HepG2 (cell line): ENCODE results near the gene USP28. TPM values are rescaled to one million over a fixed set of nuclear protein-coding genes. Genes with fewer than 3 reads are reported as not detected.

Source experiments
- ATAC-seq: fragments of 200-7000 bp; cut with Tn5 transposase; 3 replicates; pipeline ENCODE4 v1.9.1; 2020; ENCODE audit warnings: mild to moderate bottlenecking, moderate library complexity
- BruUV-seq: library from RNA; stranded (reverse); fragments of 400-500 nt; replicated peaks from 2 replicates; lab custom pipeline; 2021; lab: Mats Ljungman, UMichigan
- CTCF ChIA-PET: fragments of 300-600 bp; formaldehyde crosslinking; extraction: SDS; loops from one replicate; lab custom pipeline; 2021; ENCODE audit warnings: low total read pairs, inconsistent platforms, low intra/inter-chr PET ratio; lab: Yijun Ruan, JAX
- POLR2A ChIA-PET: fragments of 350-600 bp; sonication (Branson Sonifier 250); formaldehyde crosslinking; loops from one replicate; lab custom pipeline; 2020; ENCODE audit warnings: antibody characterized with exemption, inconsistent platforms; lab: Yijun Ruan, JAX
- DNase-seq: peaks from one replicate; pipeline ENCODE4 v3.0.0-alpha.2; 2015; ENCODE audit warnings: low spot score
- FAIRE-seq: peaks from 3 replicates; lab custom pipeline; 2011; peaks lifted over from hg19 to GRCh38; lab: Jason Lieb, UNC
- H2AFZ ChIP-seq: one replicate; pipeline ENCODE4 v1.6.1; 2011; ENCODE audit warnings: low read length, inconsistent platforms
- H3K27ac ChIP-seq: fragments of 300-600 bp; 3 replicates; pipeline ENCODE4 v1.8.0; 2011; ENCODE audit warnings: mixed run types, mild to moderate bottlenecking, mixed read lengths, low read length, inconsistent platforms; ENCODE audit not compliant: insufficient read depth; ENCODE audit errors: extremely low read length
- H3K27me3 ChIP-seq, 2 experiments: fragments of 200-600 bp in 1 of 2; 2 replicates in 1 of 2; 3 replicates in 1 of 2; pipeline versions ENCODE4 v1.6.0 to v1.8.0; 2011; ENCODE audit warnings: low read length in 2 of 2, mild to moderate bottlenecking in 2 of 2, moderate library complexity in 2 of 2, inconsistent platforms in 1 of 2; ENCODE audit not compliant: insufficient read depth in 2 of 2, control insufficient read depth in 1 of 2
- H3K36me3 ChIP-seq, 2 experiments: fragments of 200-600 bp in 1 of 2; replicated peaks in 1 of 2; 2 replicates in 1 of 2; 3 replicates in 1 of 2; pipeline versions ENCODE4 v1.5.1 to v1.8.0; 2011; ENCODE audit warnings: low read length in 2 of 2, inconsistent platforms in 1 of 2; ENCODE audit not compliant: insufficient read depth in 2 of 2, control insufficient read depth in 1 of 2
- H3K4me1 ChIP-seq: 2 replicates; pipeline ENCODE4 v1.5.1; 2012; ENCODE audit warnings: low read length, inconsistent platforms; ENCODE audit not compliant: insufficient read depth
- H3K4me2 ChIP-seq: 2 replicates; pipeline ENCODE4 v1.6.0; 2011; ENCODE audit warnings: low read depth, low read length, inconsistent platforms
- H3K4me3 ChIP-seq, 3 experiments: fragments of 200-600 bp in 1 of 3; sonication (generic), shearing (Covaris generic) in 1 of 3; replicated peaks in 1 of 3; 2 replicates each; pipeline ENCODE4 v1.5.1; 2011 to 2016; ENCODE audit warnings: low read length in 3 of 3, inconsistent platforms in 2 of 3, low read depth in 2 of 3, mild to moderate bottlenecking in 2 of 3, control low read depth in 1 of 3, mixed read lengths in 1 of 3; ENCODE audit not compliant: insufficient read depth in 1 of 3
- H3K79me2 ChIP-seq: one replicate; pipeline ENCODE4 v1.6.1; 2011; ENCODE audit warnings: low read length, inconsistent platforms; ENCODE audit not compliant: insufficient read depth
- H3K9ac ChIP-seq: 2 replicates; pipeline ENCODE4 v1.6.0; 2011; ENCODE audit warnings: mild to moderate bottlenecking, low read depth, low read length, inconsistent platforms; ENCODE audit not compliant: insufficient read depth
- H3K9me3 ChIP-seq: 2 replicates; pipeline ENCODE4 v1.5.1; 2012; ENCODE audit warnings: mild to moderate bottlenecking, low read length
- H4K20me1 ChIP-seq: 2 replicates; pipeline ENCODE4 v1.6.0; 2011; ENCODE audit warnings: inconsistent platforms, mild to moderate bottlenecking, low read length, moderate library complexity; ENCODE audit not compliant: insufficient read depth
- FOXA1 ChIP-seq, 2 experiments: fragments of 450-650 bp in 1 of 2; sonication (generic) in 1 of 2; formaldehyde crosslinking in 1 of 2; IDR thresholded peaks; 2 replicates each; pipeline versions ENCODE4 v1.4.0 to v1.6.1; 2016 to 2020; ENCODE audit warnings: missing genetic modification reagents in 1 of 2
- KDM6A ChIP-seq: IDR thresholded peaks from 2 replicates; pipeline ENCODE4 v1.6.1; 2016; ENCODE audit warnings: low read depth
- RXRB ChIP-seq: IDR thresholded peaks from 2 replicates; pipeline ENCODE4 v1.6.1; 2016; ENCODE audit warnings: borderline replicate concordance, missing genetic modification reagents, missing compliant biosample characterization
- SNRNP70 ChIP-seq: fragments of 200-400 bp; formaldehyde crosslinking; IDR thresholded peaks from 2 replicates; pipeline ENCODE4 v1.6.1; 2017; ENCODE audit warnings: mild to moderate bottlenecking, low read depth, low read length, moderate library complexity
- SOX13 ChIP-seq, 3 experiments: fragments of 450-650 bp in 1 of 3; sonication (generic) in 1 of 3; formaldehyde crosslinking in 1 of 3; IDR thresholded peaks in 2 of 3; conservative IDR thresholded peaks in 1 of 3; 2 replicates each; pipeline versions ENCODE4 v1.5.0 to v1.6.1; 2016 to 2020; ENCODE audit warnings: antibody characterized with exemption in 1 of 3, mild to moderate bottlenecking in 1 of 3, missing compliant biosample characterization in 1 of 3, missing genetic modification reagents in 1 of 3, moderate library complexity in 1 of 3
- TBX2 ChIP-seq: sonication (generic); formaldehyde crosslinking; IDR thresholded peaks from 2 replicates; pipeline ENCODE4 v1.5.0; 2020; ENCODE audit warnings: missing genetic modification reagents, mild to moderate bottlenecking, borderline replicate concordance
- WGBS: methylation state at CpG from one replicate; pipeline ENCODE4 v1.1.6; 2017; ENCODE audit warnings: low lambda C conversion rate; 5-methylcytosine and 5-hydroxymethylcytosine counted together
- in situ Hi-C: cut with HindIII; loops from 2 replicates; pipeline ENCODE4 v1.10.0; 2017; ENCODE audit warnings: low pct_unique_long_range_greater_than_20kb; ENCODE audit not compliant: extremely low pct_ligation_motif_present
- intact Hi-C: fragments of 100-400 bp; cut with micrococcal nuclease; formaldehyde crosslinking; loops from one replicate; pipeline ENCODE4 v1.10.0; 2022; ENCODE audit not compliant: unreplicated experiment
- polyA plus RNA-seq, 8 experiments: library from polyadenylated mRNA; depleted of rRNA in 3 of 8; stranded (reverse) in 7 of 8; unstranded in 1 of 8; fragments of >200 nt; fragmentation: Illumina TruSeq in 4 of 8; extraction: Trizol in 4 of 8; gene quantifications; 2 replicates each; pipeline versions ENCODE4 v1.2.1 to v1.2.3, GENCODE V29; 2011 to 2016; ENCODE audit warnings: low read depth in 4 of 8, missing spikeins in 1 of 8, mixed read lengths in 1 of 8; ENCODE audit not compliant: insufficient read depth in 1 of 8
- total RNA-seq, 5 experiments: library from RNA; depleted of rRNA; stranded (reverse); fragments of >200 nt; fragmentation: Illumina TruSeq; extraction: Trizol; gene quantifications; 2 replicates each; pipeline ENCODE4 v1.2.3, GENCODE V29; 2016; ENCODE audit warnings: low read depth in 1 of 5
- TF ChIP-seq, protein P1 (sequence below): sonication (generic); formaldehyde crosslinking; IDR thresholded peaks from 2 replicates; pipeline ENCODE4 v1.5.1; 2020; ENCODE audit warnings: mild to moderate bottlenecking, missing genetic modification reagents, borderline replicate concordance
- TF ChIP-seq, protein P2 (sequence below): sonication (generic); formaldehyde crosslinking; IDR thresholded peaks from 2 replicates; pipeline ENCODE4 v1.5.0; 2020; ENCODE audit warnings: missing genetic modification reagents
- TF ChIP-seq, protein P3 (sequence below): IDR thresholded peaks from 2 replicates; pipeline ENCODE4 v1.4.0; 2020; ENCODE audit warnings: mild to moderate bottlenecking, missing genetic modification reagents
- TF ChIP-seq, protein P4 (sequence below): sonication (generic); IDR thresholded peaks from 2 replicates; pipeline ENCODE4 v1.6.1; 2016; ENCODE audit warnings: low read depth, borderline replicate concordance

The USP28 gene
- total and polyA plus RNA-seq, 2 of the 13 experiments (the other 11 are each of a cell fraction or from before 2014, with no cell fraction given) = 29.6 to 34.3 TPM

DNA sequence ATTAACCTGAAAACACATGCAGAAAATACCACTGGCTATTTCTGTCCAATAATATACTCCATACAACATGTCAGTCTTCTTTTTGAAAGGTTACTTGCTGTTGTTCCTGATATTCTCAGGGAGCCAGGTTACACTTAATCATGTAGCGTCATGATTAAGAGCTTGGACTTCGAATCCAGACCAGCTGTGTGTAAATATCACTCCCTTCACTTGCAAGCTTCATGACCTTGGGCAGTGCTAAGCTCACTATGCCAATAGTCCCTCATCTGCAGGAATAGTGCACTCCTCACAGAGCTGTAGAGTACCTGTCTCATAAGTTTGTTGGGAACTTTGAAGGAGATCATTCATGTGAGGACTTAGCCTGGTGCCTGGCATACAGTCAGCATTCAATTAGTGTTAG is 31.1 kb upstream of the USP28 start:
- ATAC-seq (peak; percentile 99), DNase-seq (peak; percentile 73), FAIRE-seq (peak; percentile 64)
- H4K20me1 ChIP-seq = no peaks in the 10 kb centered on the region
- H3K4me3 ChIP-seq = no peak overlapping the region; a peak in 1 of 6 replicates
- WGBS = 0% methylated on average over 2 of the region's 2 CpGs
- H3K9me3 ChIP-seq = no peaks in the 10 kb centered on the region
- in situ Hi-C loops = no loop called here
- H3K4me1 ChIP-seq = peaks cover 18% of the 10 kb centered on the region
- H3K4me2 ChIP-seq = peak overlapping the region; percentile 50
- no peak overlapping the region for H3K9ac ChIP-seq
- no peak overlapping the region for H3K27ac ChIP-seq
- intact Hi-C loops = no loop called here
- no TSS peak for BruUV-seq
- no peak overlapping the region for H2AFZ ChIP-seq
- no peaks in the 10 kb centered on the region; a peak in 1 of 5 replicates for H3K27me3 ChIP-seq
- CTCF ChIA-PET = no interaction called here
- POLR2A ChIA-PET = interaction anchor here (0.9 to 1.4 kb wide), 2 partner anchors 10 to 31 kb away, joined by 3 to 6 read pairs; partner anchors contain the start of gene USP28
- H3K79me2 ChIP-seq = no peaks in the 10 kb centered on the region
- no peaks in the 10 kb centered on the region for H3K36me3 ChIP-seq
- TF ChIP-seq RXRB (CRISPR knock-in tag) (peak; percentile 27; the same call in 1 of the 2 replicates), SOX13 (IDR thresholded peaks at IDR 0.05) (no peak), SOX13 (CRISPR knock-in tag; conservative IDR thresholded peaks at IDR 0.05 in 1 of 2, IDR thresholded peaks at IDR 0.05 in 1 of 2) (peak in 1 of 2 experiments; percentile 26; a peak in 1 of 4 replicates), FOXA1 (IDR thresholded peaks at IDR 0.05) (no peak), FOXA1 (CRISPR knock-in tag; IDR thresholded peaks at IDR 0.05) (peak; percentile 78), TBX2 (peak; percentile 29; the same call in 1 of the 2 replicates), SNRNP70 (no peak), KDM6A (peak; percentile 39; the same call in 1 of the 2 replicates)
- TF ChIP-seq, protein P1, sequence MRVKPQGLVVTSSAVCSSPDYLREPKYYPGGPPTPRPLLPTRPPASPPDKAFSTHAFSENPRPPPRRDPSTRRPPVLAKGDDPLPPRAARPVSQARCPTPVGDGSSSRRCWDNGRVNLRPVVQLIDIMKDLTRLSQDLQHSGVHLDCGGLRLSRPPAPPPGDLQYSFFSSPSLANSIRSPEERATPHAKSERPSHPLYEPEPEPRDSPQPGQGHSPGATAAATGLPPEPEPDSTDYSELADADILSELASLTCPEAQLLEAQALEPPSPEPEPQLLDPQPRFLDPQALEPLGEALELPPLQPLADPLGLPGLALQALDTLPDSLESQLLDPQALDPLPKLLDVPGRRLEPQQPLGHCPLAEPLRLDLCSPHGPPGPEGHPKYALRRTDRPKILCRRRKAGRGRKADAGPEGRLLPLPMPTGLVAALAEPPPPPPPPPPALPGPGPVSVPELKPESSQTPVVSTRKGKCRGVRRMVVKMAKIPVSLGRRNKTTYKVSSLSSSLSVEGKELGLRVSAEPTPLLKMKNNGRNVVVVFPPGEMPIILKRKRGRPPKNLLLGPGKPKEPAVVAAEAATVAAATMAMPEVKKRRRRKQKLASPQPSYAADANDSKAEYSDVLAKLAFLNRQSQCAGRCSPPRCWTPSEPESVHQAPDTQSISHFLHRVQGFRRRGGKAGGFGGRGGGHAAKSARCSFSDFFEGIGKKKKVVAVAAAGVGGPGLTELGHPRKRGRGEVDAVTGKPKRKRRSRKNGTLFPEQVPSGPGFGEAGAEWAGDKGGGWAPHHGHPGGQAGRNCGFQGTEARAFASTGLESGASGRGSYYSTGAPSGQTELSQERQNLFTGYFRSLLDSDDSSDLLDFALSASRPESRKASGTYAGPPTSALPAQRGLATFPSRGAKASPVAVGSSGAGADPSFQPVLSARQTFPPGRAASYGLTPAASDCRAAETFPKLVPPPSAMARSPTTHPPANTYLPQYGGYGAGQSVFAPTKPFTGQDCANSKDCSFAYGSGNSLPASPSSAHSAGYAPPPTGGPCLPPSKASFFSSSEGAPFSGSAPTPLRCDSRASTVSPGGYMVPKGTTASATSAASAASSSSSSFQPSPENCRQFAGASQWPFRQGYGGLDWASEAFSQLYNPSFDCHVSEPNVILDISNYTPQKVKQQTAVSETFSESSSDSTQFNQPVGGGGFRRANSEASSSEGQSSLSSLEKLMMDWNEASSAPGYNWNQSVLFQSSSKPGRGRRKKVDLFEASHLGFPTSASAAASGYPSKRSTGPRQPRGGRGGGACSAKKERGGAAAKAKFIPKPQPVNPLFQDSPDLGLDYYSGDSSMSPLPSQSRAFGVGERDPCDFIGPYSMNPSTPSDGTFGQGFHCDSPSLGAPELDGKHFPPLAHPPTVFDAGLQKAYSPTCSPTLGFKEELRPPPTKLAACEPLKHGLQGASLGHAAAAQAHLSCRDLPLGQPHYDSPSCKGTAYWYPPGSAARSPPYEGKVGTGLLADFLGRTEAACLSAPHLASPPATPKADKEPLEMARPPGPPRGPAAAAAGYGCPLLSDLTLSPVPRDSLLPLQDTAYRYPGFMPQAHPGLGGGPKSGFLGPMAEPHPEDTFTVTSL = peak; percentile 56; the same call in 1 of the 2 replicates
- TF ChIP-seq, protein P2, sequence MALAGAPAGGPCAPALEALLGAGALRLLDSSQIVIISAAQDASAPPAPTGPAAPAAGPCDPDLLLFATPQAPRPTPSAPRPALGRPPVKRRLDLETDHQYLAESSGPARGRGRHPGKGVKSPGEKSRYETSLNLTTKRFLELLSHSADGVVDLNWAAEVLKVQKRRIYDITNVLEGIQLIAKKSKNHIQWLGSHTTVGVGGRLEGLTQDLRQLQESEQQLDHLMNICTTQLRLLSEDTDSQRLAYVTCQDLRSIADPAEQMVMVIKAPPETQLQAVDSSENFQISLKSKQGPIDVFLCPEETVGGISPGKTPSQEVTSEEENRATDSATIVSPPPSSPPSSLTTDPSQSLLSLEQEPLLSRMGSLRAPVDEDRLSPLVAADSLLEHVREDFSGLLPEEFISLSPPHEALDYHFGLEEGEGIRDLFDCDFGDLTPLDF (CRISPR knock-in tag) = no peak
- TF ChIP-seq, protein P3, sequence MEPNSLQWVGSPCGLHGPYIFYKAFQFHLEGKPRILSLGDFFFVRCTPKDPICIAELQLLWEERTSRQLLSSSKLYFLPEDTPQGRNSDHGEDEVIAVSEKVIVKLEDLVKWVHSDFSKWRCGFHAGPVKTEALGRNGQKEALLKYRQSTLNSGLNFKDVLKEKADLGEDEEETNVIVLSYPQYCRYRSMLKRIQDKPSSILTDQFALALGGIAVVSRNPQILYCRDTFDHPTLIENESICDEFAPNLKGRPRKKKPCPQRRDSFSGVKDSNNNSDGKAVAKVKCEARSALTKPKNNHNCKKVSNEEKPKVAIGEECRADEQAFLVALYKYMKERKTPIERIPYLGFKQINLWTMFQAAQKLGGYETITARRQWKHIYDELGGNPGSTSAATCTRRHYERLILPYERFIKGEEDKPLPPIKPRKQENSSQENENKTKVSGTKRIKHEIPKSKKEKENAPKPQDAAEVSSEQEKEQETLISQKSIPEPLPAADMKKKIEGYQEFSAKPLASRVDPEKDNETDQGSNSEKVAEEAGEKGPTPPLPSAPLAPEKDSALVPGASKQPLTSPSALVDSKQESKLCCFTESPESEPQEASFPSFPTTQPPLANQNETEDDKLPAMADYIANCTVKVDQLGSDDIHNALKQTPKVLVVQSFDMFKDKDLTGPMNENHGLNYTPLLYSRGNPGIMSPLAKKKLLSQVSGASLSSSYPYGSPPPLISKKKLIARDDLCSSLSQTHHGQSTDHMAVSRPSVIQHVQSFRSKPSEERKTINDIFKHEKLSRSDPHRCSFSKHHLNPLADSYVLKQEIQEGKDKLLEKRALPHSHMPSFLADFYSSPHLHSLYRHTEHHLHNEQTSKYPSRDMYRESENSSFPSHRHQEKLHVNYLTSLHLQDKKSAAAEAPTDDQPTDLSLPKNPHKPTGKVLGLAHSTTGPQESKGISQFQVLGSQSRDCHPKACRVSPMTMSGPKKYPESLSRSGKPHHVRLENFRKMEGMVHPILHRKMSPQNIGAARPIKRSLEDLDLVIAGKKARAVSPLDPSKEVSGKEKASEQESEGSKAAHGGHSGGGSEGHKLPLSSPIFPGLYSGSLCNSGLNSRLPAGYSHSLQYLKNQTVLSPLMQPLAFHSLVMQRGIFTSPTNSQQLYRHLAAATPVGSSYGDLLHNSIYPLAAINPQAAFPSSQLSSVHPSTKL (CRISPR knock-in tag) = peak; percentile 87
- TF ChIP-seq, protein P4, sequence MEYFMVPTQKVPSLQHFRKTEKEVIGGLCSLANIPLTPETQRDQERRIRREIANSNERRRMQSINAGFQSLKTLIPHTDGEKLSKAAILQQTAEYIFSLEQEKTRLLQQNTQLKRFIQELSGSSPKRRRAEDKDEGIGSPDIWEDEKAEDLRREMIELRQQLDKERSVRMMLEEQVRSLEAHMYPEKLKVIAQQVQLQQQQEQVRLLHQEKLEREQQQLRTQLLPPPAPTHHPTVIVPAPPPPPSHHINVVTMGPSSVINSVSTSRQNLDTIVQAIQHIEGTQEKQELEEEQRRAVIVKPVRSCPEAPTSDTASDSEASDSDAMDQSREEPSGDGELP = peak; percentile 89
